Muscle of back (tissue), 11 donors: ENCODE data around the gene KRTAP5-6. TPM values are rescaled to one million over a fixed set of nuclear protein-coding genes. Genes with fewer than 3 reads are reported as not detected.
"Not testable (repeated sequence)": the region's sequence is repeated elsewhere in the genome, so short reads cannot be mapped to it uniquely, and the experiment has no call there.

Experiments used
- DNase-seq, 3 donors: peaks; one replicate each; pipeline versions ENCODE4 v3.0.0 to v3.0.0-alpha.2; 2013
- polyA plus RNA-seq, 10 donors: library from polyadenylated mRNA; unstranded; fragments of 120-200 nt; gene quantifications; one replicate each; pipeline ENCODE4 v1.2.1, GENCODE V29; 2013; ENCODE audit not compliant: insufficient read length in 10 of 10

The KRTAP5-6 gene
- polyA plus RNA-seq, 10 donors = 0.37 to 0.96 (median 0.61) TPM; not detected in 3

- not testable (repeated sequence) for DNase-seq
Observed at GRCh38 chr11:1661454-1662269, 35.3 kb upstream of the KRTAP5-6 start.

GRCh38 chr11:1662699-1663283 is 34.2 kb upstream of the KRTAP5-6 start:
- not testable (repeated sequence) for DNase-seq

GRCh38 chr11:1665313-1665712 is 31.7 kb upstream of the KRTAP5-6 start:
- DNase-seq = no peak

GRCh38 chr11:1667121-1667850 is 29.7 kb upstream of the KRTAP5-6 start:
- peak in 1 of 3 donors; percentile 55 for DNase-seq

- DNase-seq = peak in 1 of 3 donors; percentile 74
Observed at GRCh38 chr11:1667906-1668305, 29.1 kb upstream of the KRTAP5-6 start.

GRCh38 chr11:1668911-1669473 is 28.0 kb upstream of the KRTAP5-6 start:
- no peak for DNase-seq

- peak; percentile 77 to 96 (median 91) for DNase-seq
Observed at GRCh38 chr11:1669546-1670218, 27.3 kb upstream of the KRTAP5-6 start.

- DNase-seq = peak in 1 of 3 donors; percentile 60
Observed at GRCh38 chr11:1670457-1670856, 26.5 kb upstream of the KRTAP5-6 start.

GRCh38 chr11:1670905-1671371 is 26.1 kb upstream of the KRTAP5-6 start:
- DNase-seq = peak in 1 of 3 donors; percentile 51

GRCh38 chr11:1671658-1672057 is 25.3 kb upstream of the KRTAP5-6 start:
- DNase-seq = no peak

GRCh38 chr11:1672613-1673350 is 24.2 kb upstream of the KRTAP5-6 start:
- DNase-seq = peak; percentile 62 to 89 (median 80)

- DNase-seq = peak in 2 of 3 donors; percentile 23 to 74
Observed at GRCh38 chr11:1673446-1674172, 23.4 kb upstream of the KRTAP5-6 start.

- DNase-seq = peak in 1 of 3 donors; percentile 85
Observed at GRCh38 chr11:1674173-1675131, 22.5 kb upstream of the KRTAP5-6 start.

GRCh38 chr11:1675536-1676228 is 21.3 kb upstream of the KRTAP5-6 start:
- DNase-seq = peak in 2 of 3 donors; percentile 21 to 63

GRCh38 chr11:1676229-1676740 is 20.7 kb upstream of the KRTAP5-6 start:
- peak in 1 of 3 donors; percentile 28 for DNase-seq

- no peak for DNase-seq
Observed at GRCh38 chr11:1679881-1680280, 17.1 kb upstream of the KRTAP5-6 start.

- peak in 1 of 3 donors; percentile 63 for DNase-seq
Observed at GRCh38 chr11:1682225-1682905, 14.6 kb upstream of the KRTAP5-6 start.
